ENCODE data around the gene IFI44L. TPM values are rescaled to one million over a fixed set of nuclear protein-coding genes. Genes with fewer than 3 reads are reported as not detected.

Gene IFI44L
- 0.22 TPM in 2 of 5 replicates, not detected in the others for total RNA-seq (2022; extraction: Qiagen RNA extraction; ENCODE audit: low read depth)

GRCh38 chr1:78619803-78620579 lies at the start of gene IFI44L:
IFI44L (plus strand) TSS chr1:78620448; CDS start chr1:78627916, 7,468 bp downstream.

GRCh38 chr1:78649628-78650027 lies 29.4 kb downstream of the IFI44L start, which contains the start of gene IFI44:
IFI44 (plus strand) TSS chr1:78649831; CDS start chr1:78650196, 365 bp downstream.

Other genes starting within 250 kb of the IFI44L start
- gene PTGFR, start 129.5 kb upstream of the IFI44L start, total RNA-seq (2022; extraction: Qiagen RNA extraction; ENCODE audit: low read depth) = not detected in 5 replicates
- 0.28 to 1.2 TPM (median 0.69 TPM) in 5 replicates for gene IFI44, start 29.4 kb downstream of the IFI44L start, total RNA-seq (2022; extraction: Qiagen RNA extraction; ENCODE audit: low read depth)